ENCODE measurements around the gene FBXW9.

FBXW9 gene

DNA sequence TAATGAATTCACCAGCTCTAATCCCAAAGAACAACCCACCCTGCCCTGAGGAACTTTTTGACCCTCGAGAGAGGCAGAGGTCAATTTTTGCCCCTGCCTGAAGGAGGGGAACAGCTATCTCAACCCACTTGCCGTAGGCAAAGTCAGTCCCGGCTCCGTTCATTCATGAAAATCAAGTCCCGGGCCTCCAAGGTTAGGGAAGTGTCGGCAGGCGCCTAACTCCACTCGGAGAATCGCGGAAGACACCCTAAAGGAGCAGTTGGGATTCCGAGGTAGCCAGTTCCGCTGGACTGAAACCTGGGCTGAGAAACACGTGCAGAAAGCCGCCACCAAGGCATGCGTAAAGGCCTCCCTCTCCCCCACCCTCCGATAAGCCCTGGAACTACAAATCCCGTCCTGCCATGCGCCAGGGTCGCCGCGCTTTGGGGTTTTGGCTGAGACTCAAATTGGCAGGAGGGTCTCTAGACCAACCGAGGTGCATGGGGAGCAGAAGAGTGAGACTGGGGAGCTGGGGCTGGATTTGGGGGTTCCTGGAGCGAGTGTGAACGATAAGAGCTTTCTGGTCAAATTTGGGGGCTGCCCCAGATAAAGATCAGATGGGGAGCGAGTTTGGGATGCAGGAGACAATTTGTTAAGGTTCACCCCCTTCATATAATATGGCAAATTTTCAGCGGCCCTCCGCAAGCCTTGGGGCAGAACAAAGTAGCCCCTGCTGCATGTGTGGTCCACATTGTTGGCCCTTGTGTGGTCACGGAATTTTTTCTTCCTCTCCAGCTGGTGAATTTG lies 27.4 kb upstream of the FBXW9 start, which contains the start of gene TNPO2:
TNPO2 (minus strand) TSS at position 292 of the 786 bp plus-strand sequence. CDS start 2,955 bp downstream, outside the sequence.
- H4K20me1 ChIP-seq (ENCODE audit: low read depth, low read length): peaks cover 4% of the 10 kb centered on the region; the same call in 1 of the 2 replicates
- H3K27ac ChIP-seq (ENCODE audit: low read depth, low read length): peak within 1 kb of the TSS; percentile 74
- peak within 1 kb of the TSS; percentile 42 for H2AFZ ChIP-seq (ENCODE audit: low read depth, low read length, severe bottlenecking)
- peak within 1 kb of the TSS; percentile 87 for H3K9ac ChIP-seq (ENCODE audit: low read length)
- peaks cover 49% of the 10 kb centered on the region for H3K79me2 ChIP-seq (ENCODE audit: insufficient read depth, low read length)
- no peaks in the 10 kb centered on the region for H3K9me3 ChIP-seq (ENCODE audit: insufficient read depth, low read length)
- H3K4me2 ChIP-seq (ENCODE audit: low read depth, low read length, poor library complexity, severe bottlenecking): peak within 1 kb of the TSS; percentile 87
- H3F3A ChIP-seq (ENCODE audit: insufficient read depth): peaks cover 9% of the 10 kb centered on the region
- H3K9me2 ChIP-seq (replicated peaks; ENCODE audit: insufficient read depth, low read length): no peaks in the 10 kb centered on the region
- peaks cover 4% of the 10 kb centered on the region; the same call in 1 of the 2 replicates for H3K36me3 ChIP-seq (ENCODE audit: low read length)
- H3K4me3 ChIP-seq (ENCODE audit: insufficient read depth, low read length, poor library complexity, severe bottlenecking): peak within 1 kb of the TSS; percentile 79
- H3K27me3 ChIP-seq (ENCODE audit: low read length): no peaks in the 10 kb centered on the region
- no peak for TF ChIP-seq EZH2phosphoT487 (conservative IDR thresholded peaks at IDR 0.05; ENCODE audit: low read length)
- TF ChIP-seq, protein P1, sequence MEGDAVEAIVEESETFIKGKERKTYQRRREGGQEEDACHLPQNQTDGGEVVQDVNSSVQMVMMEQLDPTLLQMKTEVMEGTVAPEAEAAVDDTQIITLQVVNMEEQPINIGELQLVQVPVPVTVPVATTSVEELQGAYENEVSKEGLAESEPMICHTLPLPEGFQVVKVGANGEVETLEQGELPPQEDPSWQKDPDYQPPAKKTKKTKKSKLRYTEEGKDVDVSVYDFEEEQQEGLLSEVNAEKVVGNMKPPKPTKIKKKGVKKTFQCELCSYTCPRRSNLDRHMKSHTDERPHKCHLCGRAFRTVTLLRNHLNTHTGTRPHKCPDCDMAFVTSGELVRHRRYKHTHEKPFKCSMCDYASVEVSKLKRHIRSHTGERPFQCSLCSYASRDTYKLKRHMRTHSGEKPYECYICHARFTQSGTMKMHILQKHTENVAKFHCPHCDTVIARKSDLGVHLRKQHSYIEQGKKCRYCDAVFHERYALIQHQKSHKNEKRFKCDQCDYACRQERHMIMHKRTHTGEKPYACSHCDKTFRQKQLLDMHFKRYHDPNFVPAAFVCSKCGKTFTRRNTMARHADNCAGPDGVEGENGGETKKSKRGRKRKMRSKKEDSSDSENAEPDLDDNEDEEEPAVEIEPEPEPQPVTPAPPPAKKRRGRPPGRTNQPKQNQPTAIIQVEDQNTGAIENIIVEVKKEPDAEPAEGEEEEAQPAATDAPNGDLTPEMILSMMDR (IDR thresholded peaks at IDR 0.05; ENCODE audit: insufficient read depth, low read length, poor library complexity, severe bottlenecking): no peak

DNA sequence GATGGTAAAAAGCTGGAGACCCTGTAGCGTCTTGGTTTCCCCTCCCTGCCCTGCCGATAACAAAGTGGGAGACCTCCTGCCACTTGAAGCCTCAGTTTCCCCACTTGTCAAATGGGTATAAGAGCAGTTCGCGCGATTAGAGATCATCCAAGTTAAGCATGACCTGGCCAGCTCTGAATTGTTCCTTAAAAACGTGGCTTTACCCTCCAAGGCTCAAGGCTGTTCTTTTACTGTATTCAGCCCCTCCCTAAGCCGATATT lies 26.9 kb upstream of the FBXW9 start:
- TF ChIP-seq, protein P1 (IDR thresholded peaks at IDR 0.05; ENCODE audit: insufficient read depth, low read length, poor library complexity, severe bottlenecking): no peak
- TF ChIP-seq EZH2phosphoT487 (conservative IDR thresholded peaks at IDR 0.05; ENCODE audit: low read length): no peak

DNA sequence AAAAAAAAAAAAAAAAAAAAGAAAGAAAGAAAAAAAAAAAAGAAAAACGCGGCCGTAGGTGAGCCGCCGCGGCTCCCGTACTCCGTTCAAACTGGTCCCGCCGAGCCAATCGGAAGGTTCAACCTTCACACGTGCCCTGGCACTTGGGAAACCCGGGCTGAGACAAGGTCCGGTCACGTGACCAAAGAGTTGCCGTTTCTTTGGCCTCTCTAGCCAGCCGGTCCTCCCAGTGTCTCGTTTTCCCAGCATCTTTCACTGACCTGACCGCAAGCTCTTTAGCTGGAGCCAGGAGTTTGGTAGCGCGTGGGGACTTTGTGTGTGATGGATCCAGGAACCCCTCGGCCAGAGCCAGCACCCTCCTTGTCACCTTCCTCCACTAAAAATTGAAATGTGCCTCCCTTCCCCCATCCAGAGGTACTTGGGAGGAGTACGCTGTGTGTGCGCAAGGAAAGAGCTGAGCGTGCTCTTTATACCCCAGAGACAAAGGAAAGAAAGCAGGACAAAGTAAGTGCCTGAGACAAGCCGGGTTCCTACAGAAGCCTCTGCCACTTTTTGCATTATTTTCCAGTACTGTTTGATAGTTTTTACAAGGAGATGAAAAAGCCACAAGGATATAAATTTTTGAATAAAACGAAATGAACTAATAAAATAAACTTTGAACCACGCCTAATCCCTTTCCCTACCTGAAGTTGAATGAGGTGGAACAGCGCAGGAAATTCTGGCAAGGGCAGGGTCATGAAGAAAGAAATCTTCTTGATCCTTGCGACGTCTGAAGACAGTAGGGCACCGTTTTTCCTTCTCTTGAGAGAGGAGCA lies 26.3 kb upstream of the FBXW9 start:
- H4K20me1 ChIP-seq (ENCODE audit: low read depth, low read length): peaks cover 7% of the 10 kb centered on the region; the same call in 1 of the 2 replicates
- peaks cover 6% of the 10 kb centered on the region for H3F3A ChIP-seq (ENCODE audit: insufficient read depth)
- TF ChIP-seq EZH2phosphoT487 (conservative IDR thresholded peaks at IDR 0.05; ENCODE audit: low read length): no peak
- TF ChIP-seq, protein P1 (IDR thresholded peaks at IDR 0.05; ENCODE audit: insufficient read depth, low read length, poor library complexity, severe bottlenecking): no peak
- peak overlapping the region; percentile 79 for H3K4me3 ChIP-seq (ENCODE audit: insufficient read depth, low read length, poor library complexity, severe bottlenecking)
- H3K27ac ChIP-seq (ENCODE audit: low read depth, low read length): peak overlapping the region; percentile 74
- H3K27me3 ChIP-seq (ENCODE audit: low read length): no peaks in the 10 kb centered on the region
- H3K9me2 ChIP-seq (replicated peaks; ENCODE audit: insufficient read depth, low read length): no peaks in the 10 kb centered on the region
- peak overlapping the region; percentile 87 for H3K4me2 ChIP-seq (ENCODE audit: low read depth, low read length, poor library complexity, severe bottlenecking)
- peak overlapping the region; percentile 87 for H3K9ac ChIP-seq (ENCODE audit: low read length)
- H3K79me2 ChIP-seq (ENCODE audit: insufficient read depth, low read length): peaks cover 57% of the 10 kb centered on the region
- H2AFZ ChIP-seq (ENCODE audit: low read depth, low read length, severe bottlenecking): peak overlapping the region; percentile 42
- H3K36me3 ChIP-seq (ENCODE audit: low read length): peaks cover 4% of the 10 kb centered on the region; the same call in 1 of the 2 replicates
- no peaks in the 10 kb centered on the region for H3K9me3 ChIP-seq (ENCODE audit: insufficient read depth, low read length)

More for the DNA sequence above, 26.9 kb upstream of the FBXW9 start:
- Histone ChIP-seq H3K27ac (ENCODE audit: low read depth, low read length) (peak overlapping the region; percentile 74), H4K20me1 (ENCODE audit: low read depth, low read length) (peaks cover 7% of the 10 kb centered on the region; the same call in 1 of the 2 replicates), H2AFZ (ENCODE audit: low read depth, low read length, severe bottlenecking) (peak overlapping the region; percentile 24), H3K9me3 (ENCODE audit: insufficient read depth, low read length) (no peaks in the 10 kb centered on the region), H3K27me3 (ENCODE audit: low read length) (no peaks in the 10 kb centered on the region), H3K4me3 (ENCODE audit: insufficient read depth, low read length, poor library complexity, severe bottlenecking) (peak overlapping the region; percentile 79), H3K36me3 (ENCODE audit: low read length) (peaks cover 4% of the 10 kb centered on the region; the same call in 1 of the 2 replicates), H3K4me2 (ENCODE audit: low read depth, low read length, poor library complexity, severe bottlenecking) (peak overlapping the region; percentile 87), H3K9me2 (replicated peaks; ENCODE audit: insufficient read depth, low read length) (no peaks in the 10 kb centered on the region), H3F3A (ENCODE audit: insufficient read depth) (peaks cover 6% of the 10 kb centered on the region), H3K79me2 (ENCODE audit: insufficient read depth, low read length) (peaks cover 54% of the 10 kb centered on the region), H3K9ac (ENCODE audit: low read length) (peak overlapping the region; percentile 87)
